ENCODE results near the gene PCCA.

PCCA gene

DNA sequence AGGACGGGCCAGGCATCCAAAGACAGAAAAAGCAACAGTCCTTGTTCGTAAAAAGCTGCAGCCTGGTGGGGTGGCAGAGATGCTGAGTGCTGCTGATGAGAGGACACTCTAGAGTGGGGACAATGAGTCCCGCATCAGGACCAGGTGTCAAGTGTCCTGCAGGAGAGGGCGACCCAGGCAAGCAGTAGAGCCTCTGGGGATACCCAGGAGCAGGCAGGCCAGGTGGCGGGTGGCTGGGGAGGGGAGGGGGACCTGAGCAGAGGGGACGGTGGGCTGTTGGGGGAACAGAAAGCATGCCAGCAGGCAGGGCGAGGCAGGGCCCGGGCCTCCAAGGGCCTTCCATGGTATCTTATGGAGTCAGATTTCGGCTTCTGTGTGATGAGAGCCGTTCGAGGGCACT is 463.9 kb downstream of the PCCA start:
- Histone ChIP-seq H3K27me3 (ENCODE audit: insufficient read depth, low read length) (no peaks in the 10 kb centered on the region), H4K20me1 (ENCODE audit: insufficient read depth, low read length) (no peaks in the 10 kb centered on the region), H2AFZ (ENCODE audit: low read length) (no peak overlapping the region), H3K9ac (ENCODE audit: low read length) (no peak overlapping the region), H3F3A (ENCODE audit: insufficient read depth, low read length) (no peaks in the 10 kb centered on the region), H3K9me2 (ENCODE audit: low read depth, low read length) (no peaks in the 10 kb centered on the region), H3K27ac (ENCODE audit: low read depth, low read length, poor library complexity, severe bottlenecking) (no peak overlapping the region), H3K36me3 (ENCODE audit: insufficient read depth, low read length) (no peaks in the 10 kb centered on the region), H3K4me1 (ENCODE audit: insufficient read depth, low read length, severe bottlenecking) (no peaks in the 10 kb centered on the region), H3K4me3 (ENCODE audit: low read depth, low read length, poor library complexity, severe bottlenecking) (no peak overlapping the region), H3K9me3 (ENCODE audit: low read length) (no peaks in the 10 kb centered on the region), H3K4me2 (ENCODE audit: low read length) (no peak overlapping the region), H3K79me2 (ENCODE audit: insufficient read depth, low read length) (no peaks in the 10 kb centered on the region)
- no peak for TF ChIP-seq EZH2 (IDR thresholded peaks at IDR 0.05; ENCODE audit: borderline replicate concordance, low read length)
- TF ChIP-seq, protein P1, sequence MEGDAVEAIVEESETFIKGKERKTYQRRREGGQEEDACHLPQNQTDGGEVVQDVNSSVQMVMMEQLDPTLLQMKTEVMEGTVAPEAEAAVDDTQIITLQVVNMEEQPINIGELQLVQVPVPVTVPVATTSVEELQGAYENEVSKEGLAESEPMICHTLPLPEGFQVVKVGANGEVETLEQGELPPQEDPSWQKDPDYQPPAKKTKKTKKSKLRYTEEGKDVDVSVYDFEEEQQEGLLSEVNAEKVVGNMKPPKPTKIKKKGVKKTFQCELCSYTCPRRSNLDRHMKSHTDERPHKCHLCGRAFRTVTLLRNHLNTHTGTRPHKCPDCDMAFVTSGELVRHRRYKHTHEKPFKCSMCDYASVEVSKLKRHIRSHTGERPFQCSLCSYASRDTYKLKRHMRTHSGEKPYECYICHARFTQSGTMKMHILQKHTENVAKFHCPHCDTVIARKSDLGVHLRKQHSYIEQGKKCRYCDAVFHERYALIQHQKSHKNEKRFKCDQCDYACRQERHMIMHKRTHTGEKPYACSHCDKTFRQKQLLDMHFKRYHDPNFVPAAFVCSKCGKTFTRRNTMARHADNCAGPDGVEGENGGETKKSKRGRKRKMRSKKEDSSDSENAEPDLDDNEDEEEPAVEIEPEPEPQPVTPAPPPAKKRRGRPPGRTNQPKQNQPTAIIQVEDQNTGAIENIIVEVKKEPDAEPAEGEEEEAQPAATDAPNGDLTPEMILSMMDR (IDR thresholded peaks at IDR 0.05; ENCODE audit: low read length), result no peak

DNA sequence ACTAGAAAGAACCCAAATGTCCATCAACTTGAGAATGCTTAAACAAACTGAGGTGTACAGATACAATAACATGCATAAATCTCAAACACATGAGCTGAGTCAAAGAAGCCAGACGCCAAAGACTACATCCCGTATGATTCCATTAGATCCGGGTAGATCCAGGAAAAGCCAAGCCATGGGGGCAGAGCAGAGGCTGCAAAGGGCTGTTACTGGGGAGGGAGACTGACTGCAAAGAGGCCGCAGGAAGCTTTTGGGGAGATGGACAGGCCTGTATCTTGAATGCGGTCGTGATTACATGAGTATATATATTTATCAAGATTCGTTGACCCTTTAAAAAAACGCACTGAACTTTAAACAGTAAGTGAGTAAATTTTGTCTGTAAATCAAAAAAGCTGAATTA is 471.0 kb downstream of the PCCA start:
- Histone ChIP-seq H2AFZ (ENCODE audit: low read length) (no peak overlapping the region), H3F3A (ENCODE audit: insufficient read depth, low read length) (no peaks in the 10 kb centered on the region), H3K36me3 (ENCODE audit: insufficient read depth, low read length) (no peaks in the 10 kb centered on the region), H4K20me1 (ENCODE audit: insufficient read depth, low read length) (no peaks in the 10 kb centered on the region), H3K9ac (ENCODE audit: low read length) (no peak overlapping the region), H3K27me3 (ENCODE audit: insufficient read depth, low read length) (no peaks in the 10 kb centered on the region; the same call in 1 of the 2 replicates), H3K4me3 (ENCODE audit: low read depth, low read length, poor library complexity, severe bottlenecking) (no peak overlapping the region), H3K4me2 (ENCODE audit: low read length) (no peak overlapping the region), H3K79me2 (ENCODE audit: insufficient read depth, low read length) (no peaks in the 10 kb centered on the region), H3K27ac (ENCODE audit: low read depth, low read length, poor library complexity, severe bottlenecking) (no peak overlapping the region), H3K9me2 (ENCODE audit: low read depth, low read length) (no peaks in the 10 kb centered on the region), H3K9me3 (ENCODE audit: low read length) (no peaks in the 10 kb centered on the region), H3K4me1 (ENCODE audit: insufficient read depth, low read length, severe bottlenecking) (no peaks in the 10 kb centered on the region)
- TF ChIP-seq EZH2 (IDR thresholded peaks at IDR 0.05; ENCODE audit: borderline replicate concordance, low read length), result no peak
- TF ChIP-seq, protein P1 (IDR thresholded peaks at IDR 0.05; ENCODE audit: low read length), result no peak

DNA sequence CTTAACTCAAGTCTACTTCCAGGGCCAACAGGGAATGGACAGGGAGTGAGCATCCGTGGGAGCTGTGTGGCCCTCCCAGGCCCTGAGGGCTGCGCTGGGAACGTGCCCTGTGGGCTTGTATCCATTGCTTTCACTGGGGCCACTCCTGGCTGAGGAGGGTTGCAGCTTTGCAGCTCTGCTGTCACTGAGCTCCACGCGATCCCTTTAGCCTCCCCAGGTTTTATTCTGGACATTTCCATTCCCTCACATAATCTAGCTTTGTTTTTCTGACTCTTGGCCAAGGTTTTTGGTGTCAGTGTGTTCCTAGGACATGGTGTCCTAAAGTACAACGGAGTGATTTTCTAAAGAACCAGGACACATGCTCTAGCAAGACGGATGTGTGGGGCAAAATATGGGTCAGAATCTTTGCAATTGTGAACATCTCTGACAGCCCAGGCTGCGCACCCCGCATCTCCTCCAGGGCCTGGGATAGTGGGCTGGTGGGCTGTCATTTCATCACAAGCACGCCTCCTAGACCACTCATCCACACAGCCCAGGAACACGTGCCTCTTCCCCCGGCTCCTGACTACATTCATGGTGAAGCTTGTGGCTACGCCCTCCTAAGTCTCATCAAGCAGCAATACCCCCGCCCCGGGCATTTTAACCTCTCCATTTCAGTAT is 471.7 kb downstream of the PCCA start:
- H3K4me2 ChIP-seq (ENCODE audit: low read length), result no peak overlapping the region
- H3K4me1 ChIP-seq (ENCODE audit: insufficient read depth, low read length, severe bottlenecking), result no peaks in the 10 kb centered on the region
- H3F3A ChIP-seq (ENCODE audit: insufficient read depth, low read length), result no peaks in the 10 kb centered on the region
- H2AFZ ChIP-seq (ENCODE audit: low read length), result no peak overlapping the region
- no peak for TF ChIP-seq EZH2 (IDR thresholded peaks at IDR 0.05; ENCODE audit: borderline replicate concordance, low read length)
- TF ChIP-seq, protein P1 (IDR thresholded peaks at IDR 0.05; ENCODE audit: low read length), result no peak
- H4K20me1 ChIP-seq (ENCODE audit: insufficient read depth, low read length), result no peaks in the 10 kb centered on the region
- no peak overlapping the region for H3K9ac ChIP-seq (ENCODE audit: low read length)
- H3K4me3 ChIP-seq (ENCODE audit: low read depth, low read length, poor library complexity, severe bottlenecking), result no peak overlapping the region
- no peaks in the 10 kb centered on the region; the same call in 1 of the 2 replicates for H3K27me3 ChIP-seq (ENCODE audit: insufficient read depth, low read length)
- H3K36me3 ChIP-seq (ENCODE audit: insufficient read depth, low read length), result no peaks in the 10 kb centered on the region
- H3K9me3 ChIP-seq (ENCODE audit: low read length), result no peaks in the 10 kb centered on the region
- no peaks in the 10 kb centered on the region for H3K9me2 ChIP-seq (ENCODE audit: low read depth, low read length)
- H3K27ac ChIP-seq (ENCODE audit: low read depth, low read length, poor library complexity, severe bottlenecking), result no peak overlapping the region
- no peaks in the 10 kb centered on the region for H3K79me2 ChIP-seq (ENCODE audit: insufficient read depth, low read length)

Measured in OCI-LY1 (cell line).